Activated CD8-positive, alpha-beta T cell treated with anti-CD3 and anti-CD28 coated beads for 36 hours (primary cell): ENCODE data around the gene NME3. TPM values are rescaled to one million over a fixed set of nuclear protein-coding genes. Genes with fewer than 3 reads are reported as not detected.
A peak's percentile ranks its signal among the peaks of the same experiment; 100 is the strongest.

Experiments used
- ATAC-seq: fragments of 200-7000 bp; cut with Tn5 transposase; one replicate; pipeline ENCODE4 v1.10.0; 2021; ENCODE audit warnings: mild to moderate bottlenecking, moderate library complexity
- CTCF ChIA-PET: fragments of 350-600 bp; sonication (Branson Sonifier 250); formaldehyde crosslinking; loops from one replicate; lab custom pipeline; 2021; ENCODE audit warnings: antibody characterized with exemption; lab: Charles Lee
- POLR2A ChIA-PET: fragments of 350-600 bp; sonication (Branson Sonifier 250); formaldehyde crosslinking; loops from one replicate; lab custom pipeline; 2021; ENCODE audit warnings: antibody characterized with exemption; lab: Charles Lee
- DNase-seq: peaks from one replicate; pipeline ENCODE4 v3.0.0-alpha.2; 2020
- H3K27ac Mint-ChIP-seq: one replicate; pipeline ENCODE4 v1.8.0; 2021; ENCODE audit warnings: mild to moderate bottlenecking, mixed read lengths
- H3K27me3 Mint-ChIP-seq: one replicate; pipeline ENCODE4 v1.8.0; 2021; ENCODE audit warnings: mixed read lengths
- H3K36me3 Mint-ChIP-seq: one replicate; pipeline ENCODE4 v1.8.0; 2021; ENCODE audit warnings: low read depth, mixed read lengths
- H3K4me1 Mint-ChIP-seq: one replicate; pipeline ENCODE4 v1.8.0; 2021; ENCODE audit warnings: low read depth, mixed read lengths
- H3K4me3 Mint-ChIP-seq: one replicate; pipeline ENCODE4 v1.8.0; 2021; ENCODE audit warnings: mild to moderate bottlenecking, moderate library complexity, mixed read lengths
- H3K9me3 Mint-ChIP-seq: one replicate; pipeline ENCODE4 v1.8.0; 2021; ENCODE audit warnings: mixed read lengths
- intact Hi-C: fragments of 100-400 bp; cut with micrococcal nuclease; formaldehyde crosslinking; loops from one replicate; pipeline ENCODE4 v1.10.0; 2022
- total RNA-seq, 2 experiments: library from RNA; stranded (reverse); gene quantifications; one replicate each; pipeline ENCODE4 v1.2.3, GENCODE V29; 2021
- TF ChIP-seq, protein P1 (sequence below): fragments of 200-600 bp; IDR thresholded peaks from one replicate; pipeline ENCODE4 v1.8.0; 2022; ENCODE audit warnings: antibody characterized with exemption, mild to moderate bottlenecking

The NME3 gene
- total RNA-seq, 2 experiments from 2014 or later, result 37.8 to 39.6 TPM

DNA sequence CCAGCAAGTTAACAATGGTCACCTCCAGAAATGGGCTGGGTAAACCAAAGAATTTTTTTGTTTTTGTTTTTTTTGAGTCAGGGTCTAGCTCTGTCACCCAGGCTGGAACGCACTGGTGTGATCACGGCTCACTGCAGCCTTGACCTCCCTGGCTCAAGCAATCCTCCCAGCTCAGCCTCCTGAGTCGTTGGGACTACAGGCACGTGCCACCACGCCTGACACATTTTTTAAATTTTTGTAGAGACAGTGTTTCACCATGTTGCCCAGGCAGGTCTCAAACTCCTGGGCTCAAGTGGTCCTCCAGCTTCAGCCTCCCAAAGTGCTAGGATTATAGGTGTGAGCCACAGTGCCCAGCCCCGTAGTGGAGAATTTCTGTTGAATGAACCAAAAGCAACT, 9.3 kb upstream of the NME3 start:
- ATAC-seq (no peak), DNase-seq (no peak)
- Mint-ChIP-seq H3K36me3 (peaks cover 2% of the 10 kb centered on the region), H3K27me3 (no peaks in the 10 kb centered on the region), H3K27ac (no peak overlapping the region), H3K4me3 (peak overlapping the region; percentile 80), H3K4me1 (peaks cover 26% of the 10 kb centered on the region), H3K9me3 (no peaks in the 10 kb centered on the region)
- CTCF ChIA-PET, result interaction anchor here (1.1 to 5.3 kb wide), 2 partner anchors 9 to 33 kb away, joined by 3 to 36 read pairs; partner anchors contain the start of genes EME2, MRPS34 and NME3
- intact Hi-C loops, result no loop called here
- TF ChIP-seq, protein P1, sequence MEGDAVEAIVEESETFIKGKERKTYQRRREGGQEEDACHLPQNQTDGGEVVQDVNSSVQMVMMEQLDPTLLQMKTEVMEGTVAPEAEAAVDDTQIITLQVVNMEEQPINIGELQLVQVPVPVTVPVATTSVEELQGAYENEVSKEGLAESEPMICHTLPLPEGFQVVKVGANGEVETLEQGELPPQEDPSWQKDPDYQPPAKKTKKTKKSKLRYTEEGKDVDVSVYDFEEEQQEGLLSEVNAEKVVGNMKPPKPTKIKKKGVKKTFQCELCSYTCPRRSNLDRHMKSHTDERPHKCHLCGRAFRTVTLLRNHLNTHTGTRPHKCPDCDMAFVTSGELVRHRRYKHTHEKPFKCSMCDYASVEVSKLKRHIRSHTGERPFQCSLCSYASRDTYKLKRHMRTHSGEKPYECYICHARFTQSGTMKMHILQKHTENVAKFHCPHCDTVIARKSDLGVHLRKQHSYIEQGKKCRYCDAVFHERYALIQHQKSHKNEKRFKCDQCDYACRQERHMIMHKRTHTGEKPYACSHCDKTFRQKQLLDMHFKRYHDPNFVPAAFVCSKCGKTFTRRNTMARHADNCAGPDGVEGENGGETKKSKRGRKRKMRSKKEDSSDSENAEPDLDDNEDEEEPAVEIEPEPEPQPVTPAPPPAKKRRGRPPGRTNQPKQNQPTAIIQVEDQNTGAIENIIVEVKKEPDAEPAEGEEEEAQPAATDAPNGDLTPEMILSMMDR, result no peak
- POLR2A ChIA-PET, result interaction anchor here (0.8 to 2.5 kb wide), 3 partner anchors 9 to 472 kb away, joined by 3 to 15 read pairs (median 3); partner anchors contain the start of genes EME2, MRPS34 and NME3

DNA sequence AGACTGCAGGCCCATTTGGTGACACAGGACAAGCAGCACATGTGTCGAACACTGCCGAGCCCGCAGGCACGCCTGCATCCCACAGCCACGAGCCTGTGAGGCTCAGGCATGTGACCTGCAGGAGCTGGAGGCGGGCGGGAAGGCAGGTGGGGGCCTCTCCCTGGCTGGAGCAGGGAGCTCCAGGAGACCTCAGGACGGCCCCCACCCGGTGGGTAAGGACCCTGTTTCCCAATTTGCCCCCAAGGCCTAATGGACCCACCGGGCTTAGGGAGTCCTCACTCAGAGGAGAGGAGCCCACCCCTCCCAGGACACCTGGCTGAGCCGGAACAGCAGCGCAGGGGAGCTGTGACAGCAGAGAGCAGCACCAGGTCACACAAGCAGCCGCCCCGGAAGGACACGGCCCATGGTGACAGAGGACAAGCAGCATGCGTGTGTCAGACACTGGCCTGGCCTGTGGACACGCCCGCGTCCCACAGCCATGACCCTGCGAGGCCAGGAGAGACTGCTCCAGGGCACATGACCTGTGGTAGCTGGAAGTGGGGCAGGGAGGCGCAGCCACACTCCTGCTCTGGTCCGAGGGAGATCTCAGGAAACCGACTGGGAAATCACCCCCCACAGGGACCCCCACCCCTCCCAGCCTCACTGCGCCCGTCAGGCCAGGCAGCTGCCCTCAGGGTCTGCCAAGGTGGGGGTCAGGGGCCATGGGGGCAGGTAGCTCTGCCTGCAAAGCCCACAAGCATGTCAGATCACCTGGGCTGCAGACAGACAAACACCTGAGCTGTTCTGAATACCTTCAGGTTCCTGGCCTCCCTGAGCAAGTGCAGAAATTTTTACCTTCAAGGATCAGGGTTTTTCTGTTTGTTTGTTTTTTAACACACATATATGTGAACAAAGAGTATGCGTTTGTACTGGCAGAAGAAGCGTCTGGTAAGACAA, 8.7 kb upstream of the NME3 start:
- H3K4me3 Mint-ChIP-seq, result no peak overlapping the region
- DNase-seq, result no peak
- H3K27me3 Mint-ChIP-seq, result no peaks in the 10 kb centered on the region
- TF ChIP-seq, protein P1, result no peak
- no peaks in the 10 kb centered on the region for H3K9me3 Mint-ChIP-seq
- ChIA-PET POLR2A (interaction anchor here (0.6 to 2.5 kb wide), 4 partner anchors 9 to 471 kb away, joined by 3 to 15 read pairs (median 4); partner anchors contain the start of genes EME2, MRPS34 and NME3), CTCF (interaction anchor here (0.5 to 5.3 kb wide), 3 partner anchors 8 to 148 kb away, joined by 3 to 36 read pairs (median 3); partner anchors contain the start of genes EME2, MRPS34 and NME3)
- intact Hi-C loops, result no loop called here
- no peak overlapping the region for H3K27ac Mint-ChIP-seq
- peaks cover 22% of the 10 kb centered on the region for H3K4me1 Mint-ChIP-seq
- peaks cover under 1% of the 10 kb centered on the region for H3K36me3 Mint-ChIP-seq
- ATAC-seq, result no peak

DNA sequence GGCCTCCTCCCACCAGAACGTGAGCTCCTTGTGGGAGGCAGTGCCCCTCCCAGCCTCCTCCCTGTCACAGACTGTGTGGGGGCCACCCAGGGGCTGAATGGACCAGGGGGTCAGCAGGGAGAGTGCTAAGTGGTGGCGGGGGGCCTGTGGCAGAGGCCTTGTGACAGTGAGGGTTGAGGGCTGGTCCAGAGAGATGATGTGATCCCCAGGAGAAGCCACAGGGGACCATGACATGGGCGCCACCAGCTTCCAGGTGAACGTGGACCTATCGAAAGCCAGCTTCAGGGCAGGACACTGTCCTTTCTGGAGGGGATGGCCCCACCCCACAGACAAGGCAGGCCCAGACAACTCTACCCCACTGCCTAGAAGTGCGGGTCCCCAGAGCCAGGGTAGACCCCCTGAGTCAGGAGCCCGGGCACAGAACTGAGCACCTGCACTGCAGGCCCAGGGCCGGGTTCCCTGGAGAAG, 7.9 kb upstream of the NME3 start:
- DNase-seq (no peak), ATAC-seq (no peak)
- TF ChIP-seq, protein P1, result no peak
- H3K27me3 Mint-ChIP-seq, result no peaks in the 10 kb centered on the region
- H3K36me3 Mint-ChIP-seq, result no peaks in the 10 kb centered on the region
- peaks cover 26% of the 10 kb centered on the region for H3K4me1 Mint-ChIP-seq
- no peak overlapping the region for H3K27ac Mint-ChIP-seq
- no peak overlapping the region for H3K4me3 Mint-ChIP-seq
- no peaks in the 10 kb centered on the region for H3K9me3 Mint-ChIP-seq
- POLR2A ChIA-PET, result interaction anchor here (0.6 to 2.5 kb wide), 3 partner anchors 8 to 441 kb away, joined by 4 to 15 read pairs (median 4); partner anchors contain the start of genes EME2, FAHD1, HAGH and MRPS34
- intact Hi-C loops, result no loop called here
- CTCF ChIA-PET, result interaction anchor here (0.5 kb wide), 1 partner anchor 149 kb away, joined by 3 read pairs; no protein-coding TSS in a partner anchor

DNA sequence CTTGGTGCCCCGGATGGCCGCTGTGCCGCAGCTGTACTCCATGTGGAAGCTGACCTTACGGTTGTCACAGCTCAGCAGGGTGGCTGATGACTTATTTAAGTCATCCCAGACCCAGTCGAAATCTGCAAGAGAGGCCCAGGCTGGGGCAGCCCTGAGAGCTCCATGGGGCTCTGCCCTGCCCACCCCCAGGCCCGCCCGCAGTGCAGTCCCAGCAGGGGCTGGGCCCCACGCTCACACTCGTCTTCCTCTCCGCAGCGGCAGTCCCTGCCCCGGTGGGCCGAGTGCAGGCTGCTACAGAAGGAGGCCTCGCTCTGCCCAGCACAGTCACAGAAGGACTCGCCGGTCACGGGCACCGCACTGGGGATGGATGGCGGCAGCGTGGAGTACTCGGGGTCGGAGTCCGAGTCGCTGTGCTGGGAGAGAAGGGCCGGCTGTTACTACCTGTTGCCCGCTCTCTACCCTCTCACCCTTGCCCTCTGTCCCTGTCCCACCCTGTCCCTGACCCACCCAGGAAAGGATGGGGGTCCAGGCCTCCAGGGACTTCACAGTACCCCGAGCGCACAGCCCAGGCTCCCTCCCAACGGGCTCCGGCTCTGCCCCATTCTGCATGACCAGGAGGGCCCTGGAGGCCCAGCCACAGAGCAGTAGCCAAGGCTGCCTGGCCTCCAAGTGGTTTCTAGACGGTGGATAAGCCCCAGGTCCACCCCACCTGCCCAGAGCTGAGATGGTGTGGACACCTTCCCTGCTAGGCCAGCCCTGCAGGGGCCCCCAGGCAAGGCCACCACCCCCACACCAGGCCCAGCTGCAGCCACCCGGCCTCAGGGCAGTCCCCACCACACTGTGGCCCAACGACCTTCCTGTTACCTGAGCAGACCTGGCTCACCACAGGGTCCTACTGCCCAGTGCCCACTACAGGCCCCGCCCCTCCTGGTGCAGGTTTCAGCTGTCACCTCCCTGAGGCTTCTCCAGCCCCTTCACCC, 7.1 kb upstream of the NME3 start:
- H3K36me3 Mint-ChIP-seq, result no peaks in the 10 kb centered on the region
- TF ChIP-seq, protein P1, result no peak
- no peaks in the 10 kb centered on the region for H3K9me3 Mint-ChIP-seq
- H3K4me1 Mint-ChIP-seq, result peaks cover 20% of the 10 kb centered on the region
- intact Hi-C loops, result no loop called here
- ChIA-PET CTCF (no interaction called here), POLR2A (interaction anchor here (1.0 to 2.5 kb wide), 3 partner anchors 7 to 48 kb away, joined by 3 to 15 read pairs (median 4); partner anchors contain the start of genes EME2, FAHD1, HAGH and MRPS34)
- no peaks in the 10 kb centered on the region for H3K27me3 Mint-ChIP-seq
- ATAC-seq (no peak), DNase-seq (no peak)
- H3K27ac Mint-ChIP-seq, result no peak overlapping the region
- no peak overlapping the region for H3K4me3 Mint-ChIP-seq
